Left ventricle myocardium superior (tissue), 1 donor: Measurements from ENCODE around the gene DCTN1. TPM values are rescaled to one million over a fixed set of nuclear protein-coding genes. Genes with fewer than 3 reads are reported as not detected.

Experiments used
- ATAC-seq: fragments of 200-7000 bp; cut with Tn5 transposase; one replicate; pipeline ENCODE4 v1.9.1; 2020; ENCODE audit warnings: mild to moderate bottlenecking, moderate library complexity
- DNase-seq: peaks from one replicate; pipeline ENCODE4 v3.0.0-alpha.2; 2020
- intact Hi-C: fragments of 100-400 bp; cut with micrococcal nuclease; formaldehyde crosslinking; loops from one replicate; pipeline ENCODE4 v1.11.0; 2022
- total RNA-seq: library from RNA; stranded (reverse); fragmentation: NEBNext Ultra II Directional; extraction: Animal tissue kit (Norgen Biotek cat#: 25700); gene quantifications from one replicate; pipeline ENCODE4 v1.2.1, GENCODE V29; 2021
- donor health status: DM: no; HTN: yes; CAD: no; lungs with severe emphysema.

The DCTN1 gene
- total RNA-seq, 1 donor from 2014 or later = 177 TPM

DNA sequence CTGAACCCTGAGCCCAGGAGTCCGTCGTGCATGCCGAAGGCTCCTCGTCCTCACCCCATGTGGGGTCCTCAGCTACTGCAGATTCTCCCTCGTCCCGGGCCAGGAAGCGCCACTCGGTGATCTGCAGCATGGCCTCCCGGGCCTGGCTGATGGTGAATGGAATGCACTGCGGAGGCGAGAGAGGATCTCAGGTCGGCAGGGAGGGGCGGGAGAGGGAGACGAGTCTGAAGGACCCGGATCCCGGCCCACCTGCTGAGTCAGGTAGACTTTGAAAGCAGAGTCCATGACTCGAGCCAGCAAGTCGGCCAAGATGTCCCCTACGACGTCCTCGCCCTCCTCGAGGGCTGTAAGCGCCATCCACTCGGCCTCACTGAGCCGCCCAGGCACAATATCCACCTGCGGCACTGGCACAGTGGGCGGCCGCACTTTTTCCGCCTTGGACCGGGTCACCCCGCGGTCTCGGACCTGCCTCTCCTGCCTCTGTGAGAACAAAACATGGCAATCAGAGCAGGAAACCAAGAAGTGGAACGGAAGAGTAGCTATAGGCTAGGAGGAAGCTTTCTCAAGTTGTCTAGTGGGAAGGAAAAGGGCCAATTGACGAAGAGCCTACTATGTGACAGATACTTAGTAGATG, 35.8 kb upstream of the DCTN1 start:
- ATAC-seq (no peak), DNase-seq (no peak)
- intact Hi-C loops = no loop called here

GRCh38 chr2:74414881-74415761, 35.0 kb upstream of the DCTN1 start:
- ATAC-seq (peak; percentile 84), DNase-seq (peak; percentile 77)
- intact Hi-C loops = no loop called here

DNA sequence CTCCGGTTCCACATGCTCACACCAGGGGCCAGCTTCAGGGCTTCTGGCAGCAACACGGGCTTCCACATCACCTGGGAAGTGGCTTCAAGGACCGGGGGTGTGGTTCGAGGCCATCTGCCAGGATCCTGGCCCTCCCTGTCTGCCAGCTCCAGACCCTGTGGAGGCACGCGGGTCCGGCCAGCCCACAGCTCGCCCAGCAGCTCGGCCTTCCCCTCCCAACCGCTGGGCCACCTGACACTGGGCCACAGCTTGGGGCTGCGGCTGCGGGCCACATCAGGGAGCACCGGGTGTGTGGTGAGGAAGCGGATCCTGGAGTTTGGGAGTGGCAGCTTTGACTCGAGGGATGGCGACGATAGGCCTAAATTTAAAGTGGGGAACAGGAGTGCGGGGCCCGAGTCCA, 34.3 kb upstream of the DCTN1 start:
- DNase-seq (no peak), ATAC-seq (peak; percentile 18)
- intact Hi-C loops = no loop called here

- intact Hi-C loops = no loop called here
- peak; percentile 6 for ATAC-seq
Measured at GRCh38 chr2:74413001-74413698, 33.0 kb upstream of the DCTN1 start.

GRCh38 chr2:74407682-74408081, 27.6 kb upstream of the DCTN1 start:
- ATAC-seq (peak; percentile 78), DNase-seq (no peak)
- intact Hi-C loops = no loop called here

More at GRCh38 chr2:74413001-74413698, 33.0 kb upstream of the DCTN1 start:
- DNase-seq = no peak

- no peak for DNase-seq
- ATAC-seq = no peak
- intact Hi-C loops = no loop called here
Measured at GRCh38 chr2:74406035-74406434, 25.9 kb upstream of the DCTN1 start.

DNA sequence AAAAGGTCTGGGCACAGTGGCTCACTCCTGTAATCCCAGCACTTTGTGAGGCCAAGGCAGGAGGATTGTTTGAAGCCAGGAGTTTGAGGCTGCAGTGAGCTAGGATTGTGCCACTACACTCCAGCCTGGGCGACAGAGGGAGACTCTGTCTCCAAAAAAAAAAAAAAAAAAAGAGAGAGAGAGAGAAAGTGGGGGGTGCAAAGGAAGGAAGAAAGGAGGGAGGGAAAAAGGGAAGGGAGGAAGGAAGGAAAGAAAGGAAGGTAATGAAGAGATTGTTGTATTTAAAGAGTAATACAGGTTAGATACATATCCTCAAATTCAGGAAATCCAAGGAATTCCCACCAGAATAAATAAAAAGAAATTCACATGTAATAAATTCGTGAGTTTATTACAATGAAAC, 21.8 kb upstream of the DCTN1 start:
- ATAC-seq (no peak), DNase-seq (no peak)
- intact Hi-C loops = no loop called here

GRCh38 chr2:74399785-74400184, 19.7 kb upstream of the DCTN1 start:
- ATAC-seq (no peak), DNase-seq (no peak)
- intact Hi-C loops = no loop called here

DNA sequence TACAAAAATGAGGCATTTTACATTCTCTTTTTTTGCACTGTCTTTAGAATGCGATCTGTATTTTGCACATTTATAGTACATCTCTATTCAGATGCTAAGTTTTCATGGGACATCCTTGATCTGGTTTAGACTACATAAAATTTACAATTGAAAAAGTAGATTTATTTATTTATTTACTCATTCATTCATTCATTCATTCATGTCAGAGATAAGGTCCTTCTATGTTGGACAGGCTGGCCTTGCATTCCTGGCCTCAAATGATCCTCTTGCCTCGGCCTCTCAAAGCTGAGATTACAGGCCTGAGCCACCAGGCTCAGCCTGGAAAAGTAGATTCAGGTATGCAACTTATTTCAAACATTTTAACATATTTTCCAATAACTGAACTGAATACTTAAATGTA, 16.0 kb upstream of the DCTN1 start:
- DNase-seq (no peak), ATAC-seq (no peak)
- intact Hi-C loops = no loop called here

DNA sequence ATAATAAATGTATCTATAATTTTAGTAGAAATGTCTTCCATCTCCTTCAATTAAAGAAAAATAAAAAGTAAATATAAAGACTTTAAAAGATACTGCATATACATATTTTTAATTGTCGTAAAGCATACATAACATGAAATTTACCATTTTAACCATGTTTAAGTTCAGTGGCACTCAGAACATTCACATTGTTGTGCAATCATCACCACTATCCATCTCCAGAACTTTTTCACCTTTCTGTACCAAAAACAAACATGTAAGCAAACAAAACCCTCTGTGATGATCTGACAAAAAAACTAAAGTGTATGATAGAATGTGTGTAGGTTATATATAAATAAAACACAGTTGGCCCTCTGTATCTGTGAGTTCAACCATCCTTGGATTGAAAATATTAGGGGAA, 13.4 kb upstream of the DCTN1 start:
- no peak for ATAC-seq
- intact Hi-C loops = no loop called here
- no peak for DNase-seq

- ATAC-seq = no peak
- intact Hi-C loops = no loop called here
- DNase-seq = no peak
Measured at GRCh38 chr2:74392449-74392743, 12.3 kb upstream of the DCTN1 start.

DNA sequence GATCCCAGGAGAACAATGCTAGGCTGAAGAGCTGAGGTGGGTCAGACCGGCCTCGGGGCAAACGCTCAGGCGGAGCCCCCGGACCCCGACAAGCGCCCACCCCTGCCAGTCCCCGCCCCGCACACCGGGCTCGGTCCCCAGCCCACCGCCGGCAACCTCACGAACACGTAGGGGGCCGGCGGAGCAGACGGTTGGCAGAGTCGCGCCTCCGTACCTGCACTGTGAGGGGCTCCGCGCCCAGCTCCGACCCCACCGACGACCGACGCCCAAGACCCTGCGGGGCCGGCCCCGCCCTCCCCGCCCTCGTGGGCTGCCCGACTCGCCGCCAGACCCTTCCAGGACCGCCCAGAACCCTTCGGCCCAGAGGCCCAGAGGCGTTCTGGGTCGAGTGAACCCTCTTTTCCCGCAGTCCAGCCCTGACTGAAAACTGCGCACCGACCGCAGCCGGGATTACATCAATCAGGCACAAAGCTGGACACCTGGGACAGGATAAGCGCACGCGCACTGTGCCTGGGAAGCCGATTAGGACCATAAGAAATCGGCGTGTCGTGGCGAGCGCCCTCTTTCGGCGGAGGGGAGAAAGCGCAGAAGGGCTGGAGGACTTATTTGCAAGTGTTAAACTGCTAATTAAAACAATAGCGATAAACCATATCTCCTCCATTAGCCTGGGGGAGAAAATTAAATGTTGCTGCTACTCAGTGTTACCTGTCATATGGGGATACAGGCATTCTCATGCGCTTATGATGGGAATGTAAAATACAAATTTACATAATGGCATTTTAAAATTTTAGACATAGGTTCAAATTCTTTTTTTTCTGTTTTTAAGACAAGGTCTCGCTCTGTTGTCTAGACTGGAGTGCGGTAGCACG, 11.7 kb upstream of the DCTN1 start:
- ATAC-seq (peak; percentile 89), DNase-seq (peak; percentile 94)
- intact Hi-C loops = no loop called here

DNA sequence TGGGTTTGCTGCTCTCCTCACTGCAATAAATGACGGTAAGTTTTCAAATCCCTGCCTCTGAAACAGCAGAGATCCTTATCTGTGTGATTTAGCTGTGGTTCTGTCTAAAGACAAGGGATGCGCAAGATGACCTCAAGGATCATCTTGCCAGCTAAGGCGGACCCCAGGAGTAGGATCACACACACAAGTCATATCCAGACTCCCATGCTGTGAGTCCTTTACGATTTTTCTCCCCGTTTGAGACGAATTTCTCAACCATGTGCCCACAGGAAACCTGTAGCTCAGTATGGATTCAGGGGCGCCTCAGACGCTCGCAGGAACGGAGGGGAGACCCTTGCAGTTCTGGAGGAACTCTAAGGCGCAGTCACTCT, 11.1 kb upstream of the DCTN1 start:
- no peak for DNase-seq
- ATAC-seq = peak; percentile 4
- intact Hi-C loops = no loop called here

DNA sequence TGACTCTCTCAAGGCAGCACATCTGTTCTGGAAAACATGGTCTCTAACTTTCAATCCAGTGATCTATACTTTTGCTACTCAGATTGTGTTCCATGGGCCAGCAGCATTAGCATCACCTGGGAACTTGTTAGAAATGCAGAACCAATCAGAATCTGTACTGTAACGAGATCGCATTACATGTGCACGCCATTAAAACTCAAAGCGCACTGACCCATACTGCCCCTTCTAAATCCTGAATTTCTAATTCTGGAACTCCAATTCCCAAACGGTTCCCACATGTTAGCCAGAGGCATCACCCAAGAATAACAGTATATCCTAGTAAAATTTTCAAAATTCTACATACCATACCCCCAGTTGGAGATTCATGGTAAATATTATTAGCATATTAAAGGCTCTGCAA, 10.5 kb upstream of the DCTN1 start:
- intact Hi-C loops = no loop called here
- DNase-seq (no peak), ATAC-seq (no peak)

DNA sequence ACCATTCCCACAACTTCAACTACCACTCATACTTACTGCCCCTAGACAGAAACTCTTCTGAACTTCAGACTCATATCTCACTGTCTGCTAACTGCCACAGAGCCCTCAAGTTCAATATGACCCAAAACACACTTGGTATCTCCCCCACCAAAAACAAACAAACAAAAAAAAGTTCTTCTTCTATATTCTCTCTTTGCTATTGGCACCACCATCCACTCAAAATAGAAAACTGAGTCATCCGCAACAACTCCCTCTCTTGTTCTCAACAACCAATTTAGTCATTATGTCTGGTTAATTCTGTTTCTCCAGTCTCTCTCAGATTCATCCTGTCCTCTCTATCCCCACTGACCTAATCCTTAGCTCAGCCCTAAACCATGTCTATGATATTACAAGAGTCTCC, 7.2 kb upstream of the DCTN1 start:
- DNase-seq (no peak), ATAC-seq (no peak)
- intact Hi-C loops = no loop called here

- ATAC-seq = peak; percentile 10
- intact Hi-C loops = no loop called here
- no peak for DNase-seq
Measured at GRCh38 chr2:74385396-74385795, 5.3 kb upstream of the DCTN1 start.

- ATAC-seq (no peak), DNase-seq (no peak)
- intact Hi-C loops = no loop called here
Measured at GRCh38 chr2:74384051-74384450, 3.9 kb upstream of the DCTN1 start.

DNA sequence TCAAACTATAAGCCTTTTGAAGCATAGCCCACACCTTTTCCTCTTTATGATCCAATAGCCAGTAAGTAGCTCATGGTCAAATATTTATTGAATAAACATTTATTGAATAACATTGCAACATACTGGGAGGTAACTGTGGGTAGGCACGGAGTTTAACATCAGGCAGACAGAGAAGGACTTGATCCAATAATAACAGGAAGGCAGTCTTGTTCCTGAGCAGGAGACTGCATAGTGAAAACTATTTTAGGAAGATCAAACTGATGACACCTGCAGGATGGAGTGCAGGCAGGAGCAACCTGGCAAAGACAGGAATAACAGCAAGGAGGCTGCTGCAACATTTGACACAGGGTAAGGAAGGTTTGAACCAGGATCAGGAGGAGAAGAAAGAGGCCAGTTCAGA, 3.1 kb upstream of the DCTN1 start:
- intact Hi-C loops = no loop called here
- DNase-seq (no peak), ATAC-seq (peak; percentile 42)

GRCh38 chr2:74381751-74382150, 1.6 kb upstream of the DCTN1 start:
- intact Hi-C loops = no loop called here

DNA sequence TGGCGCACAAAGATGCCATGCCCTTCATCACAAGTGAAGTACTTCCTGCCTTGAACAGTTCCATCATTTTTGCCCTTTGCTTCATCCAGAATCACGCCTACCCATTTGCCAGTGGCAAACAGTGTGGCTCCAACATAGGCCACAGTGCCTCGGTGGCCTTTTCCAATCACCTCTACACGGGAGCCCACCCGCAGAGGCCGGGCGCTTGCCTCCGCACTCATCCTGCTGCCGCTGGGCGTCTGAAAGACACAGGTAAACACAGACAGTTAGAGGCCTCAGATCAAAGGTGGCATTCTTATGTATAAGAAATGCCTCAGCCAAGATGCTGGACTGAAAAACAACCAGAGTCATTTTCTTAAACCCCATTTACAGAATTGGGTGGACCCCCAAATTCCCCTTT, 2.1 kb downstream of the DCTN1 start:
- intact Hi-C loops = no loop called here
- DNase-seq (no peak), ATAC-seq (no peak)

More at GRCh38 chr2:74381751-74382150, 1.6 kb upstream of the DCTN1 start:
- DNase-seq = no peak
- no peak for ATAC-seq
